ENCODE data around the gene ISCA2. TPM values are rescaled to one million over a fixed set of nuclear protein-coding genes. Genes with fewer than 3 reads are reported as not detected.
"Not testable (repeated sequence)": the region's sequence is repeated elsewhere in the genome, so short reads cannot be mapped to it uniquely, and the experiment has no call there.

Gene ISCA2
- polyA plus RNA-seq, 5 donors: 29.8 to 38.3 (median 35.5) TPM

GRCh38 chr14:74525361-74525851, 31.8 kb downstream of the ISCA2 start:
- DNase-seq: no peak

- no peak for DNase-seq
These were observed 33.5 kb downstream of the ISCA2 start for GRCh38 chr14:74526854-74527585.

GRCh38 chr14:74527736-74528280, 34.2 kb downstream of the ISCA2 start:
- DNase-seq: no peak

- DNase-seq: no peak
These were observed 34.8 kb downstream of the ISCA2 start for GRCh38 chr14:74528406-74528805.

- DNase-seq: no peak
These were observed 35.3 kb downstream of the ISCA2 start for GRCh38 chr14:74528886-74529285.

- DNase-seq: no peak
These were observed 37.4 kb downstream of the ISCA2 start for GRCh38 chr14:74531006-74531405.

- no peak for DNase-seq
These were observed 37.9 kb downstream of the ISCA2 start for GRCh38 chr14:74531467-74531866.

GRCh38 chr14:74532246-74532645, 38.7 kb downstream of the ISCA2 start:
- no peak for DNase-seq

DNA sequence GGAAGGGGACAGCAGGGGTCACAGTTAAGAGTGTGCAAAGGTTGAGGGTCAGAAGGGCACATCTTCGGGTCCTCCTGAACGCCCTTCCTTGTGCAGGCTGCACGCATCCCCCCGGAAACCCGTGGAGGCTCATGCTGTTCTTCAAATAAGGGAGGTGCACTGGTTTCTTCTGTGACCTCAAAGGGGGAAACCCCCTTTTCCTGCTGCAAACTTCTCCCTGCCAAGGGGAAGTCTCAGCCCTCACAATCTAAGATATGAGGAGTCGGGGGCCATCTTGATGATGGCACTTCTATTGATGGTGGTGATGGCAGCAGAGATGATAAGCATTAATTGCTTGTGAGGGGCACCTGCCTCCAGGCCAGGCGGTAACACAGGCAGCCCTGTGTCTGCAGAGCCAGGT, 40.0 kb downstream of the ISCA2 start:
- no peak for DNase-seq

DNA sequence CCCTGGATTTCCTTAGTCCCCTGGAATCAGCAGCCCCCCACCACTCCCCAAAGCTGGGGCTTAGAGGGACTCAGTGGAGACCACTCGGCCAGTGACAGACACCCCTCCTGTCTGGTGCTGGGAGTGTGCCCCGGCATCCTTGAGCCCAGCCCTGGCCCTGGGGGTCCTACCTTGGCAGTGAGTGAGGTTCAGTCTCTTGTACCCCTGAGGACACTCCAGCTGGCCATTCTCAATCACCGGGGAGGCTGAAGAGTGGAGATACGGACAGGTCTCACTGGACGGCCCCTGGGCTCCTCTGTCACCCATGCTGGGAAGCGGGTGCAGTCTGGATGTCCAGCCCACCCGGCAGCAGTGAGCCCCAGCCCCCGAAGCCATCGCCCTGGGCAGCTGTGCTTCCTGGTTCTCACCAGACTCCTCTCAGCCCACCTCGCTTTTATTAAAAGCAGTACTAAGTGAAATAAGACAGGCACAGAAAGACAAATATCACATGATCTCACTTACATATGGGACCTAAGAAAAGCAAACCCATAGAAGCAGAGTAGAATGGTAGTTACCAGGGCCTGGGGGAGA, 42.3 kb downstream of the ISCA2 start:
- no peak for DNase-seq

DNA sequence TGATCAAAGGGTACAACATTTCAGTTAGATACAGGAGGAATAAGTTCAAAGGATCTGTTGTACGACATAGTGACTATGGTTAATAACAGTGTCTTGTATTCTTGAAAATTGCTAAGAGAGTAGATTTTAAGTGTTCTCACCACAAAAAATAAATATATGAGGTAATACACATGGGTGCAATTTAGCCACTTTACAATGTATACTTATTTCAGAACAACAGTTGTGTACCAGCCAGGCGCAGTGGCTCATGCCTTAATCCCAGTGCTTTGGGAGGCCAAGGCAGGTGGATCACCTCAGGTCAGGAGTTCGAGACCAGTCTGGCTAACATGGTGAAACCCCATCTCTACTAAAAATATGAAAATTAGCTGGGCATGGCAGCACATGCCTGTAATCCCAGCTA, 42.8 kb downstream of the ISCA2 start:
- DNase-seq: not testable (repeated sequence)

- no peak for DNase-seq
These were observed 45.1 kb downstream of the ISCA2 start for GRCh38 chr14:74538411-74539391.

- DNase-seq: no peak
These were observed 45.9 kb downstream of the ISCA2 start for GRCh38 chr14:74539503-74539902.

DNA sequence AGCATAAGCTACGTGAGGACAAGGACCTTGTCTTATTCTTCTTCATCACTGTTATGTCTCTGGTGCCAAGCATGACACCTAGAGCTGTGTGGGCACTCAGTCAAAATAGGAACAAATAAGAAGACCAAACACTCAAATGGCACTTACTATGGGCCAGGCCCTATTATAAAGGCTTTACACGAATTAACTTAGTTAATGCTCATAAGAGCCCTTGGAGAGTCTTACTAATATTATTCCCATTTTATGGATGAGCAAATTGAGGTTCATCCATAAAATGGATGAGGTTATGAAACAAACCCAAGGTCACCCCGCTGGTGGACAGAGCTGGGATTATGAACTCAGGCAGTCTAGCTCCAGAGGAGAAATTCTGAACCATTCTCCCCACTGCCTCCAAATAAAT, 47.7 kb downstream of the ISCA2 start:
- DNase-seq: no peak

- no peak for DNase-seq
These were observed 48.6 kb downstream of the ISCA2 start for GRCh38 chr14:74542056-74542685.

DNA sequence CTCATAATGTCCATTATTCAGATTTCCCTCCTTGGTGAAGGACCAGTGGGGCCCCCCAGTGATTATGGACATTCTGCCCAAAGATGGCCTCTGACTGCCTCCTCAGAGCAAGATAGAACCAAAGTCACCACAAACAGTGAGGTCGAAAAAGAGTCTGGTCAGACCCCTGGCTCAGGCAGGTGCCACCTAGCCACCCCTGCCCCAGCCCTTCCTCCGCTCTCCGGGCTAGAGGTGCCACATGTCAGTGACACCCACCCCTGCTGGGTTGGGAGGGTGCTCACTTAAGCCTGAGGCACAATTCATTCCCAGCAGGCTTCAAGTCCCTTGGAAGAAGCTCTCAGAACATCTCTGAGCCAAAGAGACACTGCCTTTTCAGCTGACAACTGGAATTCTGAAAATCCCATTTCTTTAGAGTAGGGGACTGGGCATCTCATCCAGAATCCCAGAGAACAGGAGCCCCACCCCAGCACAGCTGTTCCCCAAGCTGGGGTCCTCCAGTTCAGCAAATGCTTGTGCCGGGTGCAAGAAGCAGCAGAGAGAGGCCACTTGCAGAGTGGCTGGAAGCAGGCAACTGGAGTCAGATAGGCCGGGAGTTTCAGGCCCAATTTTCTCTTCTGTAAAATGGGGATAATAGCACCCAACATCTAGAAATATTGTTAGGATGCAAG, 50.3 kb downstream of the ISCA2 start:
- no peak for DNase-seq

DNA sequence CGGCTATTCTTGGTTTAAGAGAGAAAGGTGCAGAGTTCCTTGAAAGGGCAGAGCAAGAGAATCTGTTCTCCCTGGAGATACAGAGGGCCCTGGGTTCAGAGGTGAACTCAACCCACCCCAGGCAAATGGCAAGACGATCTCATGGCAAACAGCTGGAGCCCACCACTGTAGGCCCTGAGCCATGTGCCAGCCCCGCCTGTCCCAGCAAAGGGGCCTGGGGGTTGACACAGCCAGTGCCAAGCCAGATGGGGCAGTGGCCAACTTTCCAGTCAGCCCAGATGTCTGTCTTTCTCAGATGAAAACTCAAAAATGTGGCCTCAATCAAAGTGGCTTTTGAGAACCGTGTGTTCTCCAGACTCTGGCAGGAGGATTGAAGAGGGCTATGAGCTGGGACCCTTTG, 51.8 kb downstream of the ISCA2 start:
- DNase-seq: no peak

DNA sequence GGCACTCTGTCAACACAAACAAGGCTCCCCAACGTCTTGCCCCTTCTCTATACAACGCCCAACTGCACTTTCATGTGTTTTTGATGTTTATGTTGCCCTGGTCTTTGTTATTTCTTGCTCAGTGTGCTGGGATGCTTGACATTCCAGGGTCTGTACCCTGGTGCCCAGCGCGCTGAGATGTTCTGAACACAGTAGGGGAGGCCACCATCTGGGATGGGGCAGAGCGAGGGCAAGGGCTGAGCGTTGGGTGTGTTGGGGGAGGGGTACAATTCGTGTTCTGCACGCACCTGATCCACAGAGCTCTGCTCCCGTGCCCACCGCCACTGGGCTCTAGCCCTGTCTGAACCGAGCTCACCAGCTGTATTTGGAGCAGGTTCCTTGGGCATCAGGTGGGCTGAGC, 52.9 kb downstream of the ISCA2 start:
- no peak for DNase-seq
